ENCODE results near the gene SPINK7.
A peak's percentile ranks its signal among the peaks of the same experiment; 100 is the strongest.

The SPINK7 gene

GRCh38 chr5:148290271-148291195, 21.7 kb upstream of the SPINK7 start:
- Histone ChIP-seq H3K4me1 (ENCODE audit: insufficient read depth, low read length) (no peaks in the 10 kb centered on the region), H3K9ac (ENCODE audit: low read depth, low read length) (no peak overlapping the region), H3K4me2 (ENCODE audit: insufficient read depth, low read length) (no peak overlapping the region), H3K4me3 (ENCODE audit: low read depth in 1 of 2, low read length in 2 of 2) (no peak overlapping the region), H4K20me1 (ENCODE audit: insufficient read depth, low read length) (no peaks in the 10 kb centered on the region), H2AFZ (ENCODE audit: low read depth, low read length) (no peak overlapping the region), H3K27me3 (ENCODE audit: insufficient read depth, low read length, poor library complexity) (no peaks in the 10 kb centered on the region), H3K9me3 (ENCODE audit: insufficient read depth, low read length, severe bottlenecking) (no peaks in the 10 kb centered on the region), H3K36me3 (ENCODE audit: insufficient read depth, low read length) (no peaks in the 10 kb centered on the region), H3K79me2 (ENCODE audit: insufficient read depth, low read length) (no peaks in the 10 kb centered on the region), H3K27ac (ENCODE audit: low read length) (no peak overlapping the region)
- peak; percentile 37 for TF ChIP-seq CTCF (IDR thresholded peaks at IDR 0.05; ENCODE audit: borderline replicate concordance, extremely low read depth, low read length, poor library complexity, severe bottlenecking)
- no peak for TF ChIP-seq EZH2 (IDR thresholded peaks at IDR 0.05; ENCODE audit: borderline replicate concordance, low read depth, low read length, severe bottlenecking)
- ATAC-seq (ENCODE audit: insufficient read depth, low read depth) (no peak), DNase-seq (no peak)

GRCh38 chr5:148297731-148298130, 14.5 kb upstream of the SPINK7 start:
- Histone ChIP-seq H3K79me2 (ENCODE audit: insufficient read depth, low read length) (no peaks in the 10 kb centered on the region), H2AFZ (ENCODE audit: low read depth, low read length) (no peak overlapping the region), H3K4me3 (ENCODE audit: low read depth in 1 of 2, low read length in 2 of 2) (no peak overlapping the region), H3K27me3 (ENCODE audit: insufficient read depth, low read length, poor library complexity) (no peaks in the 10 kb centered on the region), H3K4me1 (ENCODE audit: insufficient read depth, low read length) (no peaks in the 10 kb centered on the region), H3K27ac (ENCODE audit: low read length) (no peak overlapping the region), H3K36me3 (ENCODE audit: insufficient read depth, low read length) (no peaks in the 10 kb centered on the region), H3K4me2 (ENCODE audit: insufficient read depth, low read length) (no peak overlapping the region), H4K20me1 (ENCODE audit: insufficient read depth, low read length) (no peaks in the 10 kb centered on the region), H3K9ac (ENCODE audit: low read depth, low read length) (no peak overlapping the region), H3K9me3 (ENCODE audit: insufficient read depth, low read length, severe bottlenecking) (no peaks in the 10 kb centered on the region)
- TF ChIP-seq EZH2 (IDR thresholded peaks at IDR 0.05; ENCODE audit: borderline replicate concordance, low read depth, low read length, severe bottlenecking) (no peak), CTCF (IDR thresholded peaks at IDR 0.05; ENCODE audit: borderline replicate concordance, extremely low read depth, low read length, poor library complexity, severe bottlenecking) (no peak)
- no peak for DNase-seq
- no peak for ATAC-seq (ENCODE audit: insufficient read depth, low read depth)

GRCh38 chr5:148306446-148306845, 5.8 kb upstream of the SPINK7 start:
- Histone ChIP-seq H3K79me2 (ENCODE audit: insufficient read depth, low read length) (no peaks in the 10 kb centered on the region), H3K9me3 (ENCODE audit: insufficient read depth, low read length, severe bottlenecking) (no peaks in the 10 kb centered on the region), H3K9ac (ENCODE audit: low read depth, low read length) (no peak overlapping the region), H3K27me3 (ENCODE audit: insufficient read depth, low read length, poor library complexity) (no peaks in the 10 kb centered on the region), H3K36me3 (ENCODE audit: insufficient read depth, low read length) (no peaks in the 10 kb centered on the region), H3K4me3 (ENCODE audit: low read depth in 1 of 2, low read length in 2 of 2) (no peak overlapping the region), H4K20me1 (ENCODE audit: insufficient read depth, low read length) (no peaks in the 10 kb centered on the region), H3K27ac (ENCODE audit: low read length) (no peak overlapping the region), H3K4me2 (ENCODE audit: insufficient read depth, low read length) (no peak overlapping the region), H3K4me1 (ENCODE audit: insufficient read depth, low read length) (no peaks in the 10 kb centered on the region), H2AFZ (ENCODE audit: low read depth, low read length) (no peak overlapping the region)
- no peak for ATAC-seq (ENCODE audit: insufficient read depth, low read depth)
- TF ChIP-seq CTCF (IDR thresholded peaks at IDR 0.05; ENCODE audit: borderline replicate concordance, extremely low read depth, low read length, poor library complexity, severe bottlenecking), result no peak
- TF ChIP-seq EZH2 (IDR thresholded peaks at IDR 0.05; ENCODE audit: borderline replicate concordance, low read depth, low read length, severe bottlenecking), result no peak
- no peak for DNase-seq
